Measurements from ENCODE around the gene CD209. TPM values are rescaled to one million over a fixed set of nuclear protein-coding genes. Genes with fewer than 3 reads are reported as not detected.

The CD209 gene
- total RNA-seq, 1 donor from 2014 or later: 10.6 TPM

- Histone ChIP-seq H3K9me3 (no peaks in the 10 kb centered on the region), H3K27ac (no peak overlapping the region), H3K36me3 (no peaks in the 10 kb centered on the region), H3K4me3 (no peak overlapping the region), H3K27me3 (no peaks in the 10 kb centered on the region), H3K4me1 (peaks cover 12% of the 10 kb centered on the region)
- DNase-seq: no peak
- peak; percentile 21 for ATAC-seq
- no peak for TF ChIP-seq CTCF (IDR thresholded peaks at IDR 0.05)
- intact Hi-C loops (cut with DNase I): no loop called here
These were observed 40.3 kb downstream of the CD209 start for GRCh38 chr19:7706955-7707456.

GRCh38 chr19:7706188-7706954, 41.0 kb downstream of the CD209 start:
- DNase-seq (no peak), ATAC-seq (no peak)
- peaks cover 2% of the 10 kb centered on the region for H3K27me3 ChIP-seq
- no peak overlapping the region for H3K4me3 ChIP-seq
- H3K36me3 ChIP-seq: no peaks in the 10 kb centered on the region
- peaks cover 12% of the 10 kb centered on the region for H3K4me1 ChIP-seq
- H3K9me3 ChIP-seq: no peaks in the 10 kb centered on the region
- TF ChIP-seq CTCF (IDR thresholded peaks at IDR 0.05): no peak
- no peak overlapping the region for H3K27ac ChIP-seq
- intact Hi-C loops (cut with DNase I): no loop called here

- Histone ChIP-seq H3K4me3 (no peak overlapping the region), H3K27me3 (peaks cover 6% of the 10 kb centered on the region), H3K9me3 (no peaks in the 10 kb centered on the region), H3K27ac (no peak overlapping the region), H3K36me3 (no peaks in the 10 kb centered on the region), H3K4me1 (peaks cover 12% of the 10 kb centered on the region)
- DNase-seq (peak; percentile 76), ATAC-seq (peak; percentile 75)
- TF ChIP-seq CTCF (IDR thresholded peaks at IDR 0.05): no peak
- intact Hi-C loops (cut with DNase I): no loop called here
These were observed 41.7 kb downstream of the CD209 start for GRCh38 chr19:7705387-7706187.

- ATAC-seq: no peak
These were observed 42.9 kb downstream of the CD209 start for GRCh38 chr19:7704280-7705060.

More at GRCh38 chr19:7704280-7705060, 42.9 kb downstream of the CD209 start:
- no peak for DNase-seq
- intact Hi-C loops (cut with DNase I): no loop called here
- no peaks in the 10 kb centered on the region for H3K36me3 ChIP-seq
- H3K4me3 ChIP-seq: no peak overlapping the region
- H3K27me3 ChIP-seq: peaks cover 10% of the 10 kb centered on the region
- no peak overlapping the region for H3K27ac ChIP-seq
- no peaks in the 10 kb centered on the region for H3K9me3 ChIP-seq
- TF ChIP-seq CTCF (IDR thresholded peaks at IDR 0.05): no peak
- peaks cover 12% of the 10 kb centered on the region for H3K4me1 ChIP-seq

All from upper lobe of right lung (tissue), 1 donor.